Dendritic cell treated with granulocyte-macrophage colony-stimulating factor and Interleukin-4, amounts not matched to agents 40 ng/mL and 50 ng/mL, for 4 days (primary cell): ENCODE measurements around the gene CELF1.
"Not testable (repeated sequence)": the region's sequence is repeated elsewhere in the genome, so short reads cannot be mapped to it uniquely, and the experiment has no call there.

Source experiments
- H3K27ac Mint-ChIP-seq: one replicate; pipeline ENCODE4 v1.8.0; 2022; ENCODE audit warnings: mild to moderate bottlenecking, mixed read lengths
- H3K27me3 Mint-ChIP-seq: one replicate; pipeline ENCODE4 v1.8.0; 2022; ENCODE audit warnings: mild to moderate bottlenecking, mixed read lengths
- H3K36me3 Mint-ChIP-seq: one replicate; pipeline ENCODE4 v1.8.0; 2022; ENCODE audit warnings: low read depth, mixed read lengths
- H3K4me1 Mint-ChIP-seq: one replicate; pipeline ENCODE4 v1.8.0; 2022; ENCODE audit warnings: low read depth, mixed read lengths
- H3K4me3 Mint-ChIP-seq: one replicate; pipeline ENCODE4 v1.8.0; 2022; ENCODE audit warnings: mild to moderate bottlenecking, moderate library complexity, mixed read lengths
- H3K9me3 Mint-ChIP-seq: one replicate; pipeline ENCODE4 v1.8.0; 2022; ENCODE audit warnings: mixed read lengths
- intact Hi-C: fragments of 100-400 bp; cut with micrococcal nuclease; formaldehyde crosslinking; loops from one replicate; pipeline ENCODE4 v1.15.0; 2022

CELF1 gene

DNA sequence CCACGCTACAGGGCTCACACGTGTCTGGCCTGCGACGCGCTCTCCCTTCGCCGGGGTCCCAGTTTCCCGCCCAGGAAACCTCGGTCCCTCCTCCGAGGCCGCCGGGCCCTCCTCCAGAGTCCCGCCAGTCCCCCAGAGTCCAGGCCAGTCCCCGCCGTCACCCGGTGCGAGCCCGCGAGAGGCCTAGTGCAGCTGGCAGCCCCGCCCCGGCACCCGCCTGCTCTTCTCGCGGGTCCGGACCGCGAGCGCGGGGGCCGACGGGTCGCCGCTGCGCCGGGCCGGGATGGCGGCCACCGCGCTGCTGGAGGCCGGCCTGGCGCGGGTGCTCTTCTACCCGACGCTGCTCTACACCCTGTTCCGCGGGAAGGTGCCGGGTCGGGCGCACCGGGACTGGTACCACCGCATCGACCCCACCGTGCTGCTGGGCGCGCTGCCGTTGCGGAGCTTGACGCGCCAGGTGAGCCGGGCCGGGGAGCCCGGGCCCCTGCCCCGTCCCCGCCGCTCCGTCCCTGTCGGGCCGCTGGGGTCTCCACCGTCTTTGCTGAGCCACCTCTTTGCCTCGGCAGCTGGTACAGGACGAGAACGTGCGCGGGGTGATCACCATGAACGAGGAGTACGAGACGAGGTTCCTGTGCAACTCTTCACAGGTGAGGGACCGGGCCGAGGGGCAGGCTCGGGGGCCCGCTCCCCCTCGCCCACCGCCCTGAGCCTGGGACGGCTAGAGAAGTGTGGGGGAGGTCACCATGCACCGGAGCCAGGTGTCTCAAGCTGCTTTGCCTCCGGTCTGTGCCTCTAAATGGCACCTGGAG, 12.6 kb upstream of the CELF1 start, which contains the start of gene PTPMT1:
Gene PTPMT1, plus strand, starts transcription at position 260 of the 809 bp plus-strand sequence. Its CDS starts 24 bp downstream, at position 284.
- Mint-ChIP-seq H3K36me3 (peaks cover 24% of the 10 kb centered on the region), H3K4me3 (peak within 1 kb of the TSS; percentile 85), H3K27ac (peak within 1 kb of the TSS; percentile 87), H3K9me3 (no peaks in the 10 kb centered on the region), H3K4me1 (peaks cover 28% of the 10 kb centered on the region), H3K27me3 (no peaks in the 10 kb centered on the region)
- intact Hi-C loops, result no loop called here

DNA sequence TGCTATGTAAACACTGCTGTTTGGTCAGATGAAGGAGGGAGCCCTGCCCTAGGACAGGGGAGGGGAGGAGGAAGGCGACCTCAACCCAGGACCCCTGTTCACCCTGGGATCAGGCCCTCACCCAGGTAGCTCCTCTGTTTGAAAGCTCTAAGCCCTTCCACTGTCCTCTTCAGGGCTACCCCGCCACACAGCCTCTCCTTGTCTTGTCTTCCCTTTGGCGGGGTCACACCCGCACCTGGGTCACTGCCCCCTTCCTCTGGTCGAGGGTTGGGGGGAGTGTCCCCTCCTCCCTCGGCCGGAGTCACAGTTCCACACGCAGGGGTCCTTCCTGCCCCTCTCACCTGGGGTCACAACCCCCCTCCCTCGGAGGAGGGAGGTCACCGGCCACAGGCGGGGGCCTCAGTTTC, 12.0 kb upstream of the CELF1 start:
- no peaks in the 10 kb centered on the region for H3K27me3 Mint-ChIP-seq
- peaks cover 34% of the 10 kb centered on the region for H3K4me1 Mint-ChIP-seq
- H3K4me3 Mint-ChIP-seq, result peak overlapping the region; percentile 85
- H3K27ac Mint-ChIP-seq, result peak overlapping the region; percentile 87
- intact Hi-C loops, result no loop called here
- H3K9me3 Mint-ChIP-seq, result no peaks in the 10 kb centered on the region
- H3K36me3 Mint-ChIP-seq, result peaks cover 19% of the 10 kb centered on the region

DNA sequence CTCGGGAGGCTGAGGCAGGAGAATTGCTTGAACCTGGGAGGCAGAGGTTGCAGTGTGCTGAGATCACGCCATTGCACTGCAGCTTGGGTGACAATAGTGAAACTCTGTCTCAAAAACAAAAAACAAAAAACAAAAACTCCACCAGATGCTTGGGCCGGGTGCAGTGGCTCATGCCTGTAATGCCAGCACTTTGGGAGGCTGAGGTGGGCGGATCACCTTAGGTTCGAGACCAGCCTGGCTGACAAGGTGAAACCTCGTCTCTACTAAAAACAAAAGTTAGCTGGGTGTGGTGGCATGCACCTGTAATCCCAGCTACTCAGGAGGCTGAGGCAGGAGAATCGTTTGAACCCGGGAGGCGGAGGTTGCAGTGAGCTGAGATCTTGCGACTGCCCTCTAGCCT, 11.4 kb upstream of the CELF1 start:
- H3K27me3 Mint-ChIP-seq, intact Hi-C loops, H3K9me3 Mint-ChIP-seq: not testable (repeated sequence)
- H3K27ac Mint-ChIP-seq, result peak overlapping the region; percentile 87
- H3K36me3 Mint-ChIP-seq, result peaks cover 13% of the 10 kb centered on the region
- H3K4me3 Mint-ChIP-seq, result peak overlapping the region; percentile 23
- peaks cover 31% of the 10 kb centered on the region for H3K4me1 Mint-ChIP-seq

DNA sequence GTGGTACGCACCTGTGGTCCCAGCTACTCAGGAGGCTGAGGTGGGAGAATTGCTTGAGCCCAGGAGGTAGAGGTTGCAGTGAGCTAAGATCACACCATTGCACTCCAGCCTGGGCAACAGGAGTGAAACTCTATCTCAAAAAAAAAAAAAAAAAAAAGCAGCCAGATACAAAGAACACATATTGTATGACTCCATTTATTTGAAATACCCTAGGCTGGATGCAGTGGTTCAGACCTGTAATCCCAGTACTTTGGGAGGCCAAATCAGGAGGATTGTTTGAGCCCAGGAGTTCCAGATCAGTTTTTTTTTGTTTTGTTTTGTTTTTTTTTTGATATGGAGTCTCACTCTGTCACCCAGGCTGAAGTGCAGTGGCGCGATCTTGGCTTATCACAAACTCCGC, 9.5 kb upstream of the CELF1 start:
- H3K27ac Mint-ChIP-seq, intact Hi-C loops, H3K9me3 Mint-ChIP-seq, H3K4me3 Mint-ChIP-seq, H3K36me3 Mint-ChIP-seq, H3K27me3 Mint-ChIP-seq: not testable (repeated sequence)
- H3K4me1 Mint-ChIP-seq, result peaks cover 31% of the 10 kb centered on the region

DNA sequence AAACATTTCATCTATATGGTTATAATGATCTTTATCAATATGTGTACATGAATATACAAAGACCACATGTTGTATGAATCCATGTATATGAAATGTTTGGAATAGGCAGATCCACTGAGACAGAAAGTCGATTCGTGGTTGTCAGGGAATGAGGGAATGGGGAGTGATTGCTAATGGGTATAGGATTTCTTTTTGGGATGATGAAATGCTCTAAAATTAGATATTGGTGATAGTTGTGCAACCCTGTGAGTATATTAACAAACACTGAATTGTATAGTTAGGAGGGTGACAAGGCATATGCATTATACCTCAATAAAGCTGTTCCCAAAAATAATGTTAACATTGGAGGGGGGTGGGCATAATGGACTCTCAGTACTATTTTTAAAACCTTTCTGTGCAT, 7.5 kb upstream of the CELF1 start:
- no peak overlapping the region for H3K27ac Mint-ChIP-seq
- intact Hi-C loops, result no loop called here
- no peaks in the 10 kb centered on the region for H3K36me3 Mint-ChIP-seq
- H3K27me3 Mint-ChIP-seq, result no peaks in the 10 kb centered on the region
- H3K4me1 Mint-ChIP-seq, result peaks cover 22% of the 10 kb centered on the region
- H3K4me3 Mint-ChIP-seq, result no peak overlapping the region
- no peaks in the 10 kb centered on the region for H3K9me3 Mint-ChIP-seq

DNA sequence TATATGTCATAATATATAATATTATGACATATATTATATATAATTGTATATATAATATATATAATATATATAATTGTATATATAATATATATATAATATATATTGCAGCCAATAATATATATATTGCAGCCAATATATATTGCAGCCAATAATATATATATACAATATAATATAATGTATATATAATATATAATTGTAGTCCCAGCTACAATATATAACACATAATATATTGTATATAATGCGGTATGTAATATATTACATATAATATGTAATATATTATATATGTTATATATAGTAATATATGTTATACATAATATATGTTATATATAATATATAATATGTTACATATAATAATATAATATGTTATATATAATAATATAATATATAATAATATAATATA, 5.8 kb upstream of the CELF1 start:
- no peak overlapping the region for H3K27ac Mint-ChIP-seq
- H3K36me3 Mint-ChIP-seq, result no peaks in the 10 kb centered on the region
- H3K4me1 Mint-ChIP-seq, result peaks cover 19% of the 10 kb centered on the region
- no peak overlapping the region for H3K4me3 Mint-ChIP-seq
- no peaks in the 10 kb centered on the region for H3K9me3 Mint-ChIP-seq
- intact Hi-C loops, result loop anchor here (10.0 kb wide), 1 partner anchor 56 kb away; no protein-coding TSS in a partner anchor
- no peaks in the 10 kb centered on the region for H3K27me3 Mint-ChIP-seq

DNA sequence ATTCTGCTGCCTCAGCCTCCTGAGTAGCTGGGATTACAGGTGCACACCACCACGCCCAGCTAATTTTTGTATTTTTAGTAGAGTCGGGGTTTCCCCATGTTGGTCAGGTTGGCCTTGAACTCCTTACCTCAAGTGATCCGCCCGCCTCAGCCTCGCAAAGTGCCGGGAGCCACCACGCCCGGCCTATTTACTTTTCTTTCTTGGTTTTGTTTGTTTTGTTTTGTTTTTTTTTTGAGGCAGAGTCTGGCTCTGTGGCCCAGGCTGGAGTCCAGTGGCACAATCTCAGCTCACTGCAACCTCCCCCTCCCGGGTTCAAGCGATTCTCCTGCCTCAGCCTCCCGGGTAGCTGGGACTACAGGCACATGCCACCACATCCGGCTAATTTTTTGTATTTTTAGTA, 4.1 kb upstream of the CELF1 start:
- intact Hi-C loops, result loop anchor here (10.0 kb wide), 1 partner anchor 58 kb away; no protein-coding TSS in a partner anchor
- not testable (repeated sequence) for H3K36me3 Mint-ChIP-seq, H3K27ac Mint-ChIP-seq, H3K4me3 Mint-ChIP-seq, H3K9me3 Mint-ChIP-seq, H3K27me3 Mint-ChIP-seq
- peaks cover 26% of the 10 kb centered on the region for H3K4me1 Mint-ChIP-seq

DNA sequence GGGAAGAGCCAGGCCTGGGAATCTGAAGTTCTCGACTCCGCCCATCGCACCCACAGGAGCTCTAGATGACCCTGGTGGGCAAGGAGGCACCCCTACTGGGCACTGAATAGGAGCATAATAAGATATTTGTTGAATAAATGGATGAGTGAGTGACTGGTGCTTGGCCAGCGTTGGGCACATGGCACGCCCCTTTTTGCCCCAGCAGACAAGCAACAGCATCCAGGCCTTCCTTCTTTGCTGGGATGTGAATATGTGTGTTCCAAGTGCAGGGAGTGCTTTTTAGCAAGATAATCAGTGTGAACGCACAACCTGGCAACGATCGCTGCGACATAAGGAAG, 443 bp upstream of the CELF1 start:
- Mint-ChIP-seq H3K27ac (peak overlapping the region; percentile 99), H3K9me3 (no peaks in the 10 kb centered on the region), H3K4me1 (peaks cover 40% of the 10 kb centered on the region), H3K36me3 (peaks cover 34% of the 10 kb centered on the region), H3K27me3 (no peaks in the 10 kb centered on the region), H3K4me3 (peak overlapping the region; percentile 97)
- intact Hi-C loops, result loop anchor here (2.0 to 10.0 kb wide), 3 partner anchors 36 to 61 kb away; no protein-coding TSS in a partner anchor

DNA sequence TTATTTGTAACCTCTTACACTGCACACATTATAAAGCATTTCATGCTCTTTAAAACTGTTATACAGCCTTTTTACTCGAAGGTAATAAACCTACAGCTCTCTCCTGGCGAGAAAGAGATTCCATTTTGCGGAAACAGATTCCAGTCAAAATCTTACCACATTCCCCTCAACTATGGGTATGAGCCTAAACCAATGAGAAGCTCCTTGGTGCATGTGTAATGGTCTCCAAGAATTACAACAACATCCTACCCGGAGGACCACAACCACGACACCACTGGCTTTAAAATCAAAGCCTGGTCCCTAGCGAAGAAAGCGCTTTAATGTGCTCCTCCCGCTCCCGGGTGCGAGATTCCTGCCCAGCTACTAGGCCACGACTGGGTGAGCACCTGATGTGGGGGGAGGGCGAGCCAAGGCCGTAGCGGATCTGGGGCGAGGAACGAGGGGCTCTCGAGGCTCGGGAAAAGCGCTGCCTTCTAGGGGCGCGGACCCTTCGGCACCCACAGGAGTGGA, 821 bp downstream of the CELF1 start:
- Mint-ChIP-seq H3K36me3 (peaks cover 44% of the 10 kb centered on the region), H3K9me3 (no peaks in the 10 kb centered on the region), H3K4me1 (peaks cover 52% of the 10 kb centered on the region), H3K27me3 (no peaks in the 10 kb centered on the region), H3K4me3 (peak overlapping the region; percentile 97), H3K27ac (peak overlapping the region; percentile 99)
- intact Hi-C loops, result loop anchor here (2.0 to 10.0 kb wide), 3 partner anchors 35 to 63 kb away; no protein-coding TSS in a partner anchor

DNA sequence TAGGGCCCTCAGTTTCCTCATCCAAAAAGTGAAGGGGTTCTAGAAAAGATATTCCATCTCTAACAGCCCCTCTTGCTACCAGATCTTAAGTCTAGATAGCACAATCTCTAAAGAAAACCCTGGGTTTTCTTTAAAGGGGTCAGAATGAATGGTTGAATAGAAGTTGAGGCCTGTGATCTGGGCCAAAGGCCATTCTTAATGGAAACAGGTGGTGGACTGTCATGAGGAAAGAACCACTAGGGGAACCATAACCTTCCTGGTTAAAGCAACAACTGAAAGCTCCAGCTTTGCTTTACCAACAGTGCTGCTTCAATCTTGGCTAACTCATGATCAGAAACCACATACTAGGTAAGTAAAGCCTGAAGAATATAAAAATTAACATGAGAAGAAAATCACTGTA, 1.8 kb downstream of the CELF1 start:
- H3K27me3 Mint-ChIP-seq, result no peaks in the 10 kb centered on the region
- H3K9me3 Mint-ChIP-seq, result no peaks in the 10 kb centered on the region
- peaks cover 51% of the 10 kb centered on the region for H3K36me3 Mint-ChIP-seq
- H3K27ac Mint-ChIP-seq, result peak overlapping the region; percentile 99
- H3K4me1 Mint-ChIP-seq, result peaks cover 56% of the 10 kb centered on the region
- intact Hi-C loops, result loop anchor here (5.0 to 10.0 kb wide), 2 partner anchors 34 to 64 kb away; no protein-coding TSS in a partner anchor
- H3K4me3 Mint-ChIP-seq, result peak overlapping the region; percentile 97

DNA sequence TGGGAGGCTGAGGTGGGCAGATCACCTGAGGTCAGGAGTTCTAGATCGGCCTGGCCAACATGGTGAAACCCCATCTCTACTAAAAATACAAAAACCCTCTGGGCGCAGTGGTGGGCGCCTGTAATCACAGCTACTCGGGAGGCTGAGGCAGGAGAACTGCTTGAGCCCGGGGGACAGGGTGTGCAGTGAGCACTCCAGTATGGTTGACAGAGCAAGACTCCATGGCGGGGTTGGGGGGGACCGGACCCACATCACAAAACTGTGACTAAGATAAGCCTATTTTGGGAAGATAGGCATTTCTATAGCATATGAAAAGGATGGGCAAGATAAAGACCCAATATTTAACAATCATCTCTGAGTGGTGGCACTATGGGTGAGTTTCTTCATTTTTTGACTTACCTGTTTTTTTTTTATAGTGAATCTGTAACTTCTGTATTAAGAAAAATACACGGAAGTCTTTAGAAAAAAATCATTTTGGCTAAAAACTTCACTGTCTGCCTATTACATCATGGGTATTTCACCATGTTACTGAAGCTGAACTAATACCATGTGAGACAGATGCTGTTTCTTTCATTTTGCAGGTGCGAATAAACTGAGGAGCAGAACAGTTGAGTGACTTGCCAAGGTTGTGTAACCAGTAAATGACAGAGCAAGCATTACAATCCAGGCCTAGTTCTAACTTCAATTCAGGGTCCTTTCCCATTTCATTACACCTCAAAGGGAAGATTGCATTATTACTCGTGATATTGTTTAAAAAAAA, 2.5 kb downstream of the CELF1 start:
- H3K27ac Mint-ChIP-seq, result no peak overlapping the region
- H3K4me3 Mint-ChIP-seq, result peak overlapping the region; percentile 13

DNA sequence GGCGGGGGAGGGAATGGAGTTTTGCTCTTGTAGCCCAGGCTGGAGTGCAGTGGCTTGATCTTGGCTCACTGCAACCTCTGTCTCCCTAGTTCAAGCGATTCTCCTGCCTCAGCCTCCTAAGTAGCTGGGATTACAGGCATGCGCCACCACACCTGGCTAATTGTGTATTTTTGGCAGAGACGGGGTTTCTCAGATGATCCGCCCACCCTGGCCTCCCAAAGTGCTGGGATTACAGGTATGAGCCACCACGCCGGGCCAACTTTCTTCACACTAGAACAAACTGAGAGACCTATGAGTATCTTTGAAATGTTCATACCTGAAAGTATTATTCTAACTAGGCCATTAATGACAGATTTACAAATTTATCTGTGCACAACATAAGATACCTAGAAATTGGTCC, 6.7 kb downstream of the CELF1 start:
- H3K9me3 Mint-ChIP-seq, intact Hi-C loops, H3K27ac Mint-ChIP-seq, H3K27me3 Mint-ChIP-seq, H3K4me3 Mint-ChIP-seq: not testable (repeated sequence)
- peaks cover 55% of the 10 kb centered on the region for H3K36me3 Mint-ChIP-seq
- H3K4me1 Mint-ChIP-seq, result peaks cover 60% of the 10 kb centered on the region

More for the DNA sequence above, 2.5 kb downstream of the CELF1 start:
- H3K9me3 Mint-ChIP-seq, result no peaks in the 10 kb centered on the region
- H3K4me1 Mint-ChIP-seq, result peaks cover 56% of the 10 kb centered on the region
- no peaks in the 10 kb centered on the region for H3K27me3 Mint-ChIP-seq
- intact Hi-C loops, result loop anchor here (5.0 to 10.0 kb wide), 2 partner anchors 33 to 64 kb away; no protein-coding TSS in a partner anchor
- peaks cover 56% of the 10 kb centered on the region for H3K36me3 Mint-ChIP-seq

DNA sequence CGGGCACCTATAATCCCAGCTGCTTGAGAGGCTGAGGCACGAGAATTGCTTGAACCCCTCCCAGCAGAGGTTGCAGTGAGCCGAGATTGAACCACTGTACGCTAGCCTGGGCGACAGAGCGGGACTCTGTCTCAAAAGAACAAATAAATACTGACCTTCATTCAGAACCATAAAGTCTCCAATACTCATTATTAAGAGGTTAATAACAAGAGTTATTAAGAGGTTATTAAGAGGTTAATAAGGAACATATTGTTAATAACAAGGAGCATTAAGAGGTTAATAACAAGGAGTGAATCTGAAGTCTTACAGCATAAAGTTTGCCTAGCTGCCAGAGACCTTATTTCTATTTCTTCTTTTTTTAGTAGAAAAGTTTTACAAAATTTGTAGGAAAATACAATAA, 7.6 kb downstream of the CELF1 start:
- intact Hi-C loops, result no loop called here
- Mint-ChIP-seq H3K27ac (no peak overlapping the region), H3K4me3 (no peak overlapping the region), H3K36me3 (peaks cover 56% of the 10 kb centered on the region), H3K9me3 (no peaks in the 10 kb centered on the region), H3K4me1 (peaks cover 63% of the 10 kb centered on the region), H3K27me3 (no peaks in the 10 kb centered on the region)

DNA sequence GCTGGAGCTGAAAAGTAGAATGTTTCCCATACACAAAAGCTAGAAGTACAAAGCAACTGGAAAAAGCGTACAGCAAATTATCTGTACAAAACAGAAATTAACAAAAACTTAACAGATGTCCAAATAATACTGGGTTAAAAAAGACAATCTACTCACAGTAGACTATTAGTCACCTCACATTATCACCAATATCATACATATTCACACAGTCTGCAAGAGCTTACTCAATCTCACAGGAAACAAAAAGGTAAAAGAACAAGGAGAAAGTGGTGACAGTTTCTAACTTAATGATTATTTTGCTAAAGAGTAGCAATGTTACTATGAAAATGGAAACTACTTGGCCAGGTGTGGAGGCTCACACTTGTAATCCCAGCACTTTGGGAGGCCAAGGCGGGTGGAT, 11.9 kb downstream of the CELF1 start:
- Mint-ChIP-seq H3K27ac (peak overlapping the region; percentile 74), H3K27me3 (no peaks in the 10 kb centered on the region), H3K9me3 (no peaks in the 10 kb centered on the region), H3K4me1 (peaks cover 60% of the 10 kb centered on the region), H3K36me3 (peaks cover 49% of the 10 kb centered on the region), H3K4me3 (no peak overlapping the region)
- intact Hi-C loops, result no loop called here
